Activated naive CD4-positive, alpha-beta T cell treated with anti-CD3 and anti-CD28 coated beads, Interleukin-2, amount 50 U/mL, for 72 hours (primary cell): ENCODE data around the gene MARCHF4. TPM values are rescaled to one million over a fixed set of nuclear protein-coding genes. Genes with fewer than 3 reads are reported as not detected.

Source experiments
- ATAC-seq, 2 donors: fragments of 150-1000 bp; cut with Tn5 transposase; 2 replicates each; pipeline ENCODE4 v1.10.0; 2021; ENCODE audit warnings: mild to moderate bottlenecking in 2 of 2, moderate library complexity in 2 of 2
- DNase-seq, 2 donors: peaks; one replicate each; pipeline ENCODE4 v3.0.0; 2021 to 2022; ENCODE audit warnings: low spot score in 2 of 2
- H3K27ac Mint-ChIP-seq, 2 donors: one replicate each; pipeline ENCODE4 v1.8.0; 2022; ENCODE audit warnings: mild to moderate bottlenecking in 2 of 2, mixed read lengths in 2 of 2
- H3K36me3 Mint-ChIP-seq, 2 donors: one replicate each; pipeline ENCODE4 v1.8.0; 2022; ENCODE audit warnings: mixed read lengths in 2 of 2
- H3K9me3 Mint-ChIP-seq, 2 donors: one replicate each; pipeline ENCODE4 v1.8.0; 2022; ENCODE audit warnings: mixed read lengths in 2 of 2
- total RNA-seq, 2 donors: library from RNA; stranded (reverse); gene quantifications; one replicate each; pipeline ENCODE4 v1.2.3, GENCODE V29; 2022

Gene MARCHF4
- total RNA-seq, 2 donors from 2014 or later, result not detected

- DNase-seq (no peak), ATAC-seq (no peak)
- Mint-ChIP-seq H3K9me3 (no peaks in the 10 kb centered on the region), H3K36me3 (peaks cover 7 to 14% of the 10 kb centered on the region in 2 donors), H3K27ac (no peak overlapping the region)
Observed at GRCh38 chr2:216366777-216367471, 5.4 kb downstream of the MARCHF4 start.

- no peak overlapping the region for H3K27ac Mint-ChIP-seq
- H3K36me3 Mint-ChIP-seq, result peaks cover 2 to 9% of the 10 kb centered on the region in 2 donors
- no peaks in the 10 kb centered on the region for H3K9me3 Mint-ChIP-seq
- ATAC-seq (no peak), DNase-seq (no peak)
Observed at GRCh38 chr2:216365518-216365917, 6.8 kb downstream of the MARCHF4 start.

GRCh38 chr2:216363221-216363620 is 9.1 kb downstream of the MARCHF4 start:
- no peak for DNase-seq

GRCh38 chr2:216362730-216363129 is 9.6 kb downstream of the MARCHF4 start:
- H3K36me3 Mint-ChIP-seq, result no peaks in the 10 kb centered on the region
- no peak for ATAC-seq

More at GRCh38 chr2:216363221-216363620, 9.1 kb downstream of the MARCHF4 start:
- H3K27ac Mint-ChIP-seq, result no peak overlapping the region
- no peak for ATAC-seq
- H3K9me3 Mint-ChIP-seq, result peaks cover 0 to 3% of the 10 kb centered on the region in 2 donors
- no peaks in the 10 kb centered on the region for H3K36me3 Mint-ChIP-seq

GRCh38 chr2:216355711-216356110 is 16.6 kb downstream of the MARCHF4 start:
- Mint-ChIP-seq H3K36me3 (no peaks in the 10 kb centered on the region), H3K27ac (no peak overlapping the region), H3K9me3 (peaks cover 0 to 3% of the 10 kb centered on the region in 2 donors)
- DNase-seq (no peak), ATAC-seq (no peak)

More at GRCh38 chr2:216362730-216363129, 9.6 kb downstream of the MARCHF4 start:
- DNase-seq, result no peak
- Mint-ChIP-seq H3K9me3 (peaks cover 0 to 3% of the 10 kb centered on the region in 2 donors), H3K27ac (no peak overlapping the region)

- H3K27ac Mint-ChIP-seq, result no peak overlapping the region
Observed at GRCh38 chr2:216354306-216354705, 18.0 kb downstream of the MARCHF4 start.

GRCh38 chr2:216352653-216353270 is 19.5 kb downstream of the MARCHF4 start:
- no peak for DNase-seq
- ATAC-seq, result no peak
- peak overlapping the region in 1 of 2 donors; percentile 68 for H3K27ac Mint-ChIP-seq
- no peaks in the 10 kb centered on the region for H3K9me3 Mint-ChIP-seq
- no peaks in the 10 kb centered on the region for H3K36me3 Mint-ChIP-seq

More at GRCh38 chr2:216354306-216354705, 18.0 kb downstream of the MARCHF4 start:
- Mint-ChIP-seq H3K9me3 (peaks cover 0 to 1% of the 10 kb centered on the region in 2 donors), H3K36me3 (no peaks in the 10 kb centered on the region)
- DNase-seq, result no peak
- peak in 1 of 2 donors; percentile 8 for ATAC-seq

- Mint-ChIP-seq H3K36me3 (no peaks in the 10 kb centered on the region), H3K27ac (no peak overlapping the region), H3K9me3 (no peaks in the 10 kb centered on the region)
- DNase-seq, result no peak
- ATAC-seq, result no peak
Observed at GRCh38 chr2:216351172-216351925, 20.9 kb downstream of the MARCHF4 start.

- no peak for DNase-seq
- H3K27ac Mint-ChIP-seq, result peak overlapping the region; percentile 70 to 73
- no peaks in the 10 kb centered on the region for H3K9me3 Mint-ChIP-seq
- H3K36me3 Mint-ChIP-seq, result no peaks in the 10 kb centered on the region
- peak; percentile 13 to 60 for ATAC-seq
Observed at GRCh38 chr2:216350214-216350791, 22.0 kb downstream of the MARCHF4 start.

- no peak for DNase-seq
- peak; percentile 18 to 65 for ATAC-seq
- peak overlapping the region; percentile 24 to 73 for H3K27ac Mint-ChIP-seq
- no peaks in the 10 kb centered on the region for H3K36me3 Mint-ChIP-seq
- no peaks in the 10 kb centered on the region for H3K9me3 Mint-ChIP-seq
Observed at GRCh38 chr2:216349366-216349765, 22.9 kb downstream of the MARCHF4 start.

GRCh38 chr2:216348756-216349308 is 23.5 kb downstream of the MARCHF4 start:
- no peaks in the 10 kb centered on the region for H3K9me3 Mint-ChIP-seq
- no peak for DNase-seq
- peak; percentile 85 to 87 for ATAC-seq
- H3K36me3 Mint-ChIP-seq, result no peaks in the 10 kb centered on the region
- peak overlapping the region; percentile 69 to 73 for H3K27ac Mint-ChIP-seq

- Mint-ChIP-seq H3K9me3 (no peaks in the 10 kb centered on the region), H3K27ac (no peak overlapping the region), H3K36me3 (no peaks in the 10 kb centered on the region)
- ATAC-seq (peak; percentile 9 to 52), DNase-seq (no peak)
Observed at GRCh38 chr2:216346781-216347180, 25.5 kb downstream of the MARCHF4 start.

- ATAC-seq, result peak in 1 of 2 donors; percentile 17
- no peaks in the 10 kb centered on the region for H3K36me3 Mint-ChIP-seq
- DNase-seq, result no peak
- H3K9me3 Mint-ChIP-seq, result no peaks in the 10 kb centered on the region
- H3K27ac Mint-ChIP-seq, result no peak overlapping the region
Observed at GRCh38 chr2:216345846-216346245, 26.4 kb downstream of the MARCHF4 start.

- no peak for ATAC-seq
- no peaks in the 10 kb centered on the region for H3K36me3 Mint-ChIP-seq
- no peaks in the 10 kb centered on the region for H3K9me3 Mint-ChIP-seq
- no peak overlapping the region for H3K27ac Mint-ChIP-seq
- no peak for DNase-seq
Observed at GRCh38 chr2:216344950-216345300, 27.4 kb downstream of the MARCHF4 start.

GRCh38 chr2:216344206-216344949 is 27.9 kb downstream of the MARCHF4 start:
- DNase-seq (no peak), ATAC-seq (no peak)
- Mint-ChIP-seq H3K36me3 (no peaks in the 10 kb centered on the region), H3K9me3 (no peaks in the 10 kb centered on the region), H3K27ac (no peak overlapping the region)
